ENCODE results near the gene ADAMTS9.

ADAMTS9 gene

GRCh38 chr3:64566859-64567258, 120.9 kb downstream of the ADAMTS9 start:
- TF ChIP-seq EP300 (IDR thresholded peaks at IDR 0.05; ENCODE audit: borderline replicate concordance), result no peak
- TF ChIP-seq TEAD4 (IDR thresholded peaks at IDR 0.05), result no peak
- TF ChIP-seq, protein P1, sequence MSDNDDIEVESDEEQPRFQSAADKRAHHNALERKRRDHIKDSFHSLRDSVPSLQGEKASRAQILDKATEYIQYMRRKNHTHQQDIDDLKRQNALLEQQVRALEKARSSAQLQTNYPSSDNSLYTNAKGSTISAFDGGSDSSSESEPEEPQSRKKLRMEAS (IDR thresholded peaks at IDR 0.05), result no peak
- TF ChIP-seq USF1 (IDR thresholded peaks at IDR 0.05), result no peak
- no peak for TF ChIP-seq TCF12 (IDR thresholded peaks at IDR 0.05; ENCODE audit: low read depth)
- TF ChIP-seq CEBPB (IDR thresholded peaks at IDR 0.05), result no peak
- TF ChIP-seq RAD21 (IDR thresholded peaks at IDR 0.05; ENCODE audit: low read depth), result no peak
- no peak for TF ChIP-seq EGR1 (IDR thresholded peaks at IDR 0.05)
- TF ChIP-seq, protein P2, sequence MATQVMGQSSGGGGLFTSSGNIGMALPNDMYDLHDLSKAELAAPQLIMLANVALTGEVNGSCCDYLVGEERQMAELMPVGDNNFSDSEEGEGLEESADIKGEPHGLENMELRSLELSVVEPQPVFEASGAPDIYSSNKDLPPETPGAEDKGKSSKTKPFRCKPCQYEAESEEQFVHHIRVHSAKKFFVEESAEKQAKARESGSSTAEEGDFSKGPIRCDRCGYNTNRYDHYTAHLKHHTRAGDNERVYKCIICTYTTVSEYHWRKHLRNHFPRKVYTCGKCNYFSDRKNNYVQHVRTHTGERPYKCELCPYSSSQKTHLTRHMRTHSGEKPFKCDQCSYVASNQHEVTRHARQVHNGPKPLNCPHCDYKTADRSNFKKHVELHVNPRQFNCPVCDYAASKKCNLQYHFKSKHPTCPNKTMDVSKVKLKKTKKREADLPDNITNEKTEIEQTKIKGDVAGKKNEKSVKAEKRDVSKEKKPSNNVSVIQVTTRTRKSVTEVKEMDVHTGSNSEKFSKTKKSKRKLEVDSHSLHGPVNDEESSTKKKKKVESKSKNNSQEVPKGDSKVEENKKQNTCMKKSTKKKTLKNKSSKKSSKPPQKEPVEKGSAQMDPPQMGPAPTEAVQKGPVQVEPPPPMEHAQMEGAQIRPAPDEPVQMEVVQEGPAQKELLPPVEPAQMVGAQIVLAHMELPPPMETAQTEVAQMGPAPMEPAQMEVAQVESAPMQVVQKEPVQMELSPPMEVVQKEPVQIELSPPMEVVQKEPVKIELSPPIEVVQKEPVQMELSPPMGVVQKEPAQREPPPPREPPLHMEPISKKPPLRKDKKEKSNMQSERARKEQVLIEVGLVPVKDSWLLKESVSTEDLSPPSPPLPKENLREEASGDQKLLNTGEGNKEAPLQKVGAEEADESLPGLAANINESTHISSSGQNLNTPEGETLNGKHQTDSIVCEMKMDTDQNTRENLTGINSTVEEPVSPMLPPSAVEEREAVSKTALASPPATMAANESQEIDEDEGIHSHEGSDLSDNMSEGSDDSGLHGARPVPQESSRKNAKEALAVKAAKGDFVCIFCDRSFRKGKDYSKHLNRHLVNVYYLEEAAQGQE (IDR thresholded peaks at IDR 0.05; ENCODE audit: low read depth), result no peak
- TF ChIP-seq NFIC (IDR thresholded peaks at IDR 0.05), result no peak
- TF ChIP-seq FOXM1 (IDR thresholded peaks at IDR 0.05; ENCODE audit: borderline replicate concordance, low read depth), result no peak
- no peak for TF ChIP-seq CREB1 (IDR thresholded peaks at IDR 0.05; ENCODE audit: low read depth)
- no peak for TF ChIP-seq YY1 (IDR thresholded peaks at IDR 0.05; ENCODE audit: low read depth)
- no peak for TF ChIP-seq TAF1 (IDR thresholded peaks at IDR 0.05; ENCODE audit: low read depth)

- no peak for TF ChIP-seq CEBPB (IDR thresholded peaks at IDR 0.05)
- TF ChIP-seq RAD21 (IDR thresholded peaks at IDR 0.05; ENCODE audit: low read depth), result no peak
- no peak for TF ChIP-seq FOXM1 (IDR thresholded peaks at IDR 0.05; ENCODE audit: borderline replicate concordance, low read depth)
- TF ChIP-seq, protein P1 (IDR thresholded peaks at IDR 0.05), result no peak
- TF ChIP-seq YY1 (IDR thresholded peaks at IDR 0.05; ENCODE audit: low read depth), result no peak
- no peak for TF ChIP-seq TAF1 (IDR thresholded peaks at IDR 0.05; ENCODE audit: low read depth)
- no peak for TF ChIP-seq ZBTB7A (IDR thresholded peaks at IDR 0.05; ENCODE audit: low read depth)
- TF ChIP-seq TEAD4 (IDR thresholded peaks at IDR 0.05), result no peak
- no peak for TF ChIP-seq TCF12 (IDR thresholded peaks at IDR 0.05; ENCODE audit: low read depth)
- no peak for TF ChIP-seq CREB1 (IDR thresholded peaks at IDR 0.05; ENCODE audit: low read depth)
- no peak for TF ChIP-seq USF1 (IDR thresholded peaks at IDR 0.05)
- TF ChIP-seq, protein P2 (IDR thresholded peaks at IDR 0.05; ENCODE audit: low read depth), result no peak
- TF ChIP-seq EP300 (IDR thresholded peaks at IDR 0.05; ENCODE audit: borderline replicate concordance), result no peak
- no peak for TF ChIP-seq NFIC (IDR thresholded peaks at IDR 0.05)
- no peak for TF ChIP-seq EGR1 (IDR thresholded peaks at IDR 0.05)
Measured at GRCh38 chr3:64563751-64564150, 124.0 kb downstream of the ADAMTS9 start.

DNA sequence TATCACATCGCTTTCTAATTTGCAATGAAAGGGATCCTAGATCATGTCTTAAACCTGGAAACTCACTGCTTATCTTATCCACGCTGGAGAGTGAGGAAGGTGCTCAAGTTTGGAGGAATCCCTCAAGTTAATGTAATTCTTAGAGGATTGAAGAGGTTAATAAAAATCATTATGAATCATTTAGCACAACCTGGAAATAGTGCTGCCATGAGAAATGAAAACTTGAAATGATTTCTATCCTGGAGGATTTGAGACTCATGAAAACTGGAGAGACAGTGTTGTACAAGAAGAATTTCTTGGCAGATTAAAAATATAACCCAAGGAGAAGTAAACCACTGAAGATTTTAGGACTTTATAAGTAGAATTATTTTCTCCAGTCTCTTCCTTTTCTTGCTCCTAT, 125.9 kb downstream of the ADAMTS9 start:
- TF ChIP-seq TCF12 (IDR thresholded peaks at IDR 0.05; ENCODE audit: low read depth), result no peak
- TF ChIP-seq YY1 (IDR thresholded peaks at IDR 0.05; ENCODE audit: low read depth), result no peak
- TF ChIP-seq, protein P1 (IDR thresholded peaks at IDR 0.05), result no peak
- no peak for TF ChIP-seq ZBTB7A (IDR thresholded peaks at IDR 0.05; ENCODE audit: low read depth)
- no peak for TF ChIP-seq NFIC (IDR thresholded peaks at IDR 0.05)
- TF ChIP-seq RAD21 (IDR thresholded peaks at IDR 0.05; ENCODE audit: low read depth), result no peak
- TF ChIP-seq, protein P2 (IDR thresholded peaks at IDR 0.05; ENCODE audit: low read depth), result no peak
- no peak for TF ChIP-seq USF1 (IDR thresholded peaks at IDR 0.05)
- TF ChIP-seq EGR1 (IDR thresholded peaks at IDR 0.05), result no peak
- no peak for TF ChIP-seq CEBPB (IDR thresholded peaks at IDR 0.05)
- no peak for TF ChIP-seq TAF1 (IDR thresholded peaks at IDR 0.05; ENCODE audit: low read depth)
- TF ChIP-seq EP300 (IDR thresholded peaks at IDR 0.05; ENCODE audit: borderline replicate concordance), result no peak
- no peak for TF ChIP-seq FOXM1 (IDR thresholded peaks at IDR 0.05; ENCODE audit: borderline replicate concordance, low read depth)
- TF ChIP-seq CREB1 (IDR thresholded peaks at IDR 0.05; ENCODE audit: low read depth), result no peak
- no peak for TF ChIP-seq TEAD4 (IDR thresholded peaks at IDR 0.05)

Measured in Ishikawa (cell line).